Gastroesophageal sphincter (tissue), 4 donors: ENCODE data around the gene ADGB. TPM values are rescaled to one million over a fixed set of nuclear protein-coding genes. Genes with fewer than 3 reads are reported as not detected.

Experiments used
- ATAC-seq: fragments of 150-250 bp; one replicate; pipeline ENCODE4 v1.9.1; 2016; ENCODE audit warnings: mild to moderate bottlenecking, moderate library complexity
- H3K27ac ChIP-seq, 4 donors: fragments of 200-600 bp; sonication (generic) in 3 of 4; 1 replicate in 3 of 4; 2 replicates in 1 of 4; pipeline ENCODE4 v1.5.1; 2016 to 2019
- H3K27me3 ChIP-seq: fragments of 200-600 bp; sonication (generic); one replicate; pipeline ENCODE4 v1.5.1; 2019
- H3K36me3 ChIP-seq, 2 donors: fragments of 200-600 bp; sonication (generic); one replicate each; pipeline ENCODE4 v1.5.1; 2019; ENCODE audit warnings: control low read depth in 1 of 2
- H3K4me1 ChIP-seq, 3 donors: fragments of 200-600 bp; sonication (generic); 1 replicate in 2 of 3; 2 replicates in 1 of 3; pipeline ENCODE4 v1.5.1; 2016 to 2019; ENCODE audit warnings: control low read depth in 2 of 3
- H3K4me3 ChIP-seq, 2 donors: fragments of 200-600 bp; sonication (generic); one replicate each; pipeline ENCODE4 v1.5.1; 2019; ENCODE audit warnings: mild to moderate bottlenecking in 1 of 2, moderate library complexity in 1 of 2
- H3K9me3 ChIP-seq, 3 donors: fragments of 200-600 bp; sonication (generic); one replicate each; pipeline ENCODE4 v1.5.1; 2017 to 2019; ENCODE audit warnings: control low read depth in 2 of 3
- CTCF ChIP-seq, 4 experiments: fragments of 200-600 bp in 2 of 4; fragments of 450-650 bp in 2 of 4; sonication (generic) in 1 of 4; IDR thresholded peaks; one replicate each; pipeline ENCODE4 v1.5.1; 2017 to 2019; ENCODE audit warnings: antibody characterized with exemption in 4 of 4, mild to moderate bottlenecking in 2 of 4, moderate library complexity in 2 of 4
- EP300 ChIP-seq: sonication (generic); formaldehyde crosslinking; IDR thresholded peaks from one replicate; pipeline ENCODE4 v1.6.1; 2017; ENCODE audit warnings: antibody characterized with exemption, mild to moderate bottlenecking
- POLR2A ChIP-seq, 2 donors: fragments of 450-650 bp; IDR thresholded peaks; one replicate each; pipeline ENCODE4 v1.6.1; 2017; ENCODE audit warnings: antibody characterized with exemption in 2 of 2, mild to moderate bottlenecking in 2 of 2, moderate library complexity in 1 of 2
- POLR2AphosphoS5 ChIP-seq: sonication (generic); formaldehyde crosslinking; IDR thresholded peaks from one replicate; pipeline ENCODE4 v1.6.1; 2017; ENCODE audit warnings: antibody characterized with exemption
- WGBS, 2 donors: methylation state at CpG; one replicate each; pipeline ENCODE4 v1.1.5; 2018; ENCODE audit warnings: low coverage in 1 of 2; 5-methylcytosine and 5-hydroxymethylcytosine counted together
- total RNA-seq, 4 donors: library from RNA; depleted of rRNA; stranded (reverse); fragments of >200 nt; gene quantifications; one replicate each; pipeline ENCODE4 v1.1.0, GENCODE V29; 2016

ADGB gene
- total RNA-seq, 4 donors from 2014 or later: not detected

DNA sequence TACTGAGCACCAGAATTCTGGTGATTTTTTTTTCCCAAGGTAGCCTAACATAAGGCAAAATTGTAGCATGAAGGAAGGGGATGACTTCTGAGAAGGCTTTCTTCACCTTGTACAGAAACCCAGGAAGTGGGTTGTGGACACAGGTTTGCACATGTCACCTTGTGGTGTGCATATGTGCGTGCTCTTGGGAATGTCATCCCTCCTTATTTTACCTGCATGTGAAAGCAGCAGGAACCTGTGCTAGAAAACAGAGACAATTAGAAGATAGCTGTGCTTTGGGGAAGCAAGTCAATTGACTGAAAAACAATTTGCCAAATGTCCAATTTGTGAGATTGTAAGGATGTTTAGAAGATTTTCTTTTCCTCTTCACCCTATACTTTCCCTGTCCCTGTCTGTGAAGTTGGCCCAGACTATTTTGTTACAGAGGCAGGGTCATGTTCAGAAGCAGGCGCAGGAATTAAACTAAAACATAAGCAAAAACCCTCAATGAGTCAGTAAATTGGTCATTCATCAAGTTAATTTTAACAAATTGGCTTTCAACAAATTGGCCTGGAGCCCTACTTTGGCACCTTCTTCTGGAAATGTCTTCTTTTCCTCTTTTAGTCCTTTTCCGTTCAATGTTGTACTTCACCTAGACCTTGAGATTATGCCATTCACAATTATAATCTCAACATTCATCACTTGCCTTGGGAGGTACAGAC lies 261.2 kb downstream of the ADGB start:
- no peak for TF ChIP-seq EP300
- TF ChIP-seq POLR2A (IDR thresholded peaks at IDR 0.05): no peak
- no peak for TF ChIP-seq POLR2AphosphoS5
- TF ChIP-seq CTCF (IDR thresholded peaks at IDR 0.05): no peak
- H3K27me3 ChIP-seq: no peaks in the 10 kb centered on the region
- H3K27ac ChIP-seq: no peak overlapping the region
- no peaks in the 10 kb centered on the region for H3K9me3 ChIP-seq
- WGBS, 2 donors: 64 to 65% methylated on average over 3 of the region's 3 CpGs
- ATAC-seq: no peak
- H3K4me1 ChIP-seq: peaks cover 0 to 10% (median 0%) of the 10 kb centered on the region in 3 donors
- H3K36me3 ChIP-seq: no peaks in the 10 kb centered on the region
- no peak overlapping the region for H3K4me3 ChIP-seq

GRCh38 chr6:146860583-146860982 lies 261.8 kb downstream of the ADGB start:
- H3K9me3 ChIP-seq: no peaks in the 10 kb centered on the region
- peaks cover 0 to 10% (median 0%) of the 10 kb centered on the region in 3 donors for H3K4me1 ChIP-seq
- no peaks in the 10 kb centered on the region for H3K36me3 ChIP-seq
- no peaks in the 10 kb centered on the region for H3K27me3 ChIP-seq
- 43% methylated on average over 1 of the region's 2 CpGs; no CpG with 5 or more reads in 1 of the 2 donors for WGBS, 2 donors
- ATAC-seq: no peak
- no peak for TF ChIP-seq POLR2A (IDR thresholded peaks at IDR 0.05)
- TF ChIP-seq EP300: no peak
- no peak for TF ChIP-seq CTCF (IDR thresholded peaks at IDR 0.05)
- H3K27ac ChIP-seq: no peak overlapping the region
- H3K4me3 ChIP-seq: no peak overlapping the region

DNA sequence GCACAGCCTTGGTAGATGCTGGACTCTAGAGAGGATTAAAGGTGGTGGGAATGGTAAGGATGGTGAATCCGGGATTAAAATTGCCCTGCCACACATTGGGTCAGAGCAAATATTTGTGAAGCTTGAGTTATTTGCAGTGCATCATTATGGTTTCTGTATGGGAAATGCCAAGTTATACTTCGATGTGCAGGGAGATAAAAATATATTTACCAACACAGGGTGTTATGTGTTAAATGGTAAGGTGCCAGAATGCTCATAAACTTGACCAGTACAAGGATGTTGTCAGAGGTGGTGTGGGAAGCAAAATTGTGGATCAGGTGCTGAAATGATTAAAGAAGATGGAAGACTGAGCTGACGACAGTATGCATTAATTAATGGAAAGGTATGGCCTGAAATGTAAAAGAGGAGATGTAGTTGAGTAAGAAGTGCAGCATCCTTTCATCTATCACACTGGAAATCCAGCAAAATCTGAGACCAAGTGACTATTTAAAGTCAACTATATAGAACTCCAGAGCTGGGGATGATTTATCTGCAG lies 262.3 kb downstream of the ADGB start:
- Histone ChIP-seq H3K36me3 (no peaks in the 10 kb centered on the region), H3K4me1 (peaks cover 0 to 10% (median 0%) of the 10 kb centered on the region in 3 donors), H3K27ac (no peak overlapping the region), H3K27me3 (no peaks in the 10 kb centered on the region), H3K9me3 (no peaks in the 10 kb centered on the region), H3K4me3 (no peak overlapping the region)
- ATAC-seq: no peak
- TF ChIP-seq POLR2A (IDR thresholded peaks at IDR 0.05): no peak
- TF ChIP-seq CTCF (IDR thresholded peaks at IDR 0.05): no peak
- no peak for TF ChIP-seq EP300
- TF ChIP-seq POLR2AphosphoS5: no peak
- 74 to 88% methylated on average over 1 to 3 of the region's 3 CpGs for WGBS, 2 donors

- 67 to 87% methylated on average over 3 of the region's 3 CpGs for WGBS, 2 donors
- no peak for ATAC-seq
Measured at GRCh38 chr6:146861716-146862115, 262.9 kb downstream of the ADGB start.

More at GRCh38 chr6:146861716-146862115, 262.9 kb downstream of the ADGB start:
- no peaks in the 10 kb centered on the region for H3K36me3 ChIP-seq
- H3K4me3 ChIP-seq: no peak overlapping the region
- no peak overlapping the region for H3K27ac ChIP-seq
- TF ChIP-seq CTCF (IDR thresholded peaks at IDR 0.05): no peak
- no peak for TF ChIP-seq EP300
- no peak for TF ChIP-seq POLR2A (IDR thresholded peaks at IDR 0.05)
- no peak for TF ChIP-seq POLR2AphosphoS5
- H3K4me1 ChIP-seq: peaks cover 0 to 10% (median 0%) of the 10 kb centered on the region in 3 donors
- no peaks in the 10 kb centered on the region for H3K27me3 ChIP-seq
- H3K9me3 ChIP-seq: no peaks in the 10 kb centered on the region
